Measurements from ENCODE around the gene PI4KA. TPM values are rescaled to one million over a fixed set of nuclear protein-coding genes. Genes with fewer than 3 reads are reported as not detected.

The PI4KA gene
- total and polyA plus RNA-seq, 2 of the 13 experiments (the other 11 are each of a cell fraction or from before 2014, with no cell fraction given), result 27.4 to 56.4 TPM

GRCh38 chr22:20885557-20886323 is 27.1 kb upstream of the PI4KA start (continued):
- TF ChIP-seq REST (IDR thresholded peaks at IDR 0.05; ENCODE audit: borderline replicate concordance in 1 of 2, low read depth in 1 of 2, low read length in 2 of 2), result no peak
- peak; percentile 66; the same call in 1 of the 2 replicates for TF ChIP-seq ZNF839 (CRISPR knock-in tag; IDR thresholded peaks at IDR 0.05; ENCODE audit: borderline replicate concordance)
- no peak for TF ChIP-seq HMGA1 (CRISPR knock-in tag; conservative IDR thresholded peaks at IDR 0.05)
- TF ChIP-seq CHD4 (IDR thresholded peaks at IDR 0.05; ENCODE audit: borderline replicate concordance, low read length), result no peak
- no peak for TF ChIP-seq SP1 (IDR thresholded peaks at IDR 0.05)
- TF ChIP-seq SP1 (CRISPR knock-in tag; IDR thresholded peaks at IDR 0.05), result peak; percentile 67
- TF ChIP-seq MIXL1 (CRISPR knock-in tag; IDR thresholded peaks at IDR 0.05), result peak; percentile 74; the same call in 1 of the 2 replicates
- TF ChIP-seq ZNF713 (CRISPR knock-in tag; IDR thresholded peaks at IDR 0.05), result 0 out of 2 replicates have a peak, but pooled peaks have one; percentile 44
- no peak for TF ChIP-seq ZFP62 (CRISPR knock-in tag; IDR thresholded peaks at IDR 0.05)
- peak; percentile 41; the same call in 1 of the 2 replicates for TF ChIP-seq ZNF792 (CRISPR knock-in tag; IDR thresholded peaks at IDR 0.05)
- TF ChIP-seq ZFYVE20 (CRISPR knock-in tag; IDR thresholded peaks at IDR 0.05; ENCODE audit: borderline replicate concordance, low read depth), result no peak
- TF ChIP-seq ZNF615 (CRISPR knock-in tag; IDR thresholded peaks at IDR 0.05; ENCODE audit: borderline replicate concordance), result no peak
- TF ChIP-seq ZHX1 (CRISPR knock-in tag; IDR thresholded peaks at IDR 0.05; ENCODE audit: low read depth), result peak; percentile 94
- TF ChIP-seq MLX (CRISPR knock-in tag; IDR thresholded peaks at IDR 0.05), result no peak

Measured in HepG2 (cell line).